Testis (tissue), 3 donors: ENCODE measurements around the gene PTGER4. TPM values are rescaled to one million over a fixed set of nuclear protein-coding genes. Genes with fewer than 3 reads are reported as not detected.

Experiments used
- DNase-seq: peaks from one replicate; pipeline ENCODE4 v3.0.0-alpha.2; 2019
- H3K27ac ChIP-seq, 2 donors: fragments of 200-600 bp; sonication (generic); one replicate each; pipeline ENCODE4 v1.5.1; 2019
- H3K27me3 ChIP-seq: fragments of 200-600 bp; sonication (generic); one replicate; pipeline ENCODE4 v1.5.1; 2019
- H3K36me3 ChIP-seq: fragments of 200-600 bp; sonication (generic); one replicate; pipeline ENCODE4 v1.5.1; 2017; ENCODE audit warnings: low read depth; ENCODE audit errors: missing control alignments
- H3K4me1 ChIP-seq: fragments of 200-600 bp; sonication (generic); one replicate; pipeline ENCODE4 v1.5.1; 2019
- H3K4me3 ChIP-seq, 2 donors: fragments of 200-600 bp; sonication (generic); one replicate each; pipeline ENCODE4 v1.5.1; 2017 to 2019
- H3K9me3 ChIP-seq: fragments of 200-600 bp; sonication (generic); one replicate; pipeline ENCODE4 v1.5.1; 2017
- CTCF ChIP-seq, 3 experiments: fragments of 450-650 bp in 2 of 3; fragments of 200-600 bp in 1 of 3; sonication (generic) in 1 of 3; IDR thresholded peaks; one replicate each; pipeline ENCODE4 v1.5.1; 2016 to 2019; ENCODE audit warnings: antibody characterized with exemption in 3 of 3, mild to moderate bottlenecking in 2 of 3, moderate library complexity in 1 of 3
- POLR2A ChIP-seq: fragments of 450-650 bp; IDR thresholded peaks from one replicate; pipeline ENCODE4 v1.6.1; 2017; ENCODE audit warnings: antibody characterized with exemption, mild to moderate bottlenecking, moderate library complexity
- WGBS, 2 donors: methylation state at CpG; one replicate each; pipeline ENCODE4 v1.1.5; 2018; 5-methylcytosine and 5-hydroxymethylcytosine counted together
- intact Hi-C: fragments of 100-400 bp; cut with DNase I; formaldehyde crosslinking; loops from one replicate; pipeline ENCODE4 v1.15.1; 2023; ENCODE audit warnings: low total_unique reads
- polyA plus RNA-seq: library from polyadenylated mRNA; stranded (reverse); fragments of 350-450 nt; fragmentation: Illumina TruSeq; extraction: RNeasy Lipid Tissue Mini Kit (QIAGEN cat#74804); gene quantifications from one replicate; pipeline ENCODE4 v1.2.3, GENCODE V29; 2014; ENCODE audit warnings: low read depth, low replicate concordance; ENCODE audit not compliant: insufficient read depth
- total RNA-seq, 2 donors: library from RNA; depleted of rRNA; stranded (reverse); fragments of >200 nt; gene quantifications; one replicate each; pipeline ENCODE4 v1.2.3, GENCODE V29; 2016

The PTGER4 gene
- total and polyA plus RNA-seq, 3 donors from 2014 or later: 8.7 to 10.4 (median 10.1) TPM

GRCh38 chr5:40685976-40686486 is 6.3 kb downstream of the PTGER4 start:
- no peaks in the 10 kb centered on the region for H3K4me1 ChIP-seq
- intact Hi-C loops: no loop called here
- H3K27me3 ChIP-seq: no peaks in the 10 kb centered on the region
- no peak overlapping the region for H3K27ac ChIP-seq
- no peak overlapping the region for H3K4me3 ChIP-seq
- no peaks in the 10 kb centered on the region for H3K36me3 ChIP-seq
- WGBS, 2 donors: 63 to 71% methylated on average over 1 of the region's 1 CpG
- TF ChIP-seq CTCF (IDR thresholded peaks at IDR 0.05): no peak
- TF ChIP-seq POLR2A: no peak
- no peaks in the 10 kb centered on the region for H3K9me3 ChIP-seq
- no peak for DNase-seq

- intact Hi-C loops: no loop called here
- TF ChIP-seq CTCF (IDR thresholded peaks at IDR 0.05): no peak
- TF ChIP-seq POLR2A: no peak
- Histone ChIP-seq H3K27me3 (no peaks in the 10 kb centered on the region), H3K9me3 (no peaks in the 10 kb centered on the region), H3K36me3 (no peaks in the 10 kb centered on the region), H3K27ac (no peak overlapping the region), H3K4me1 (no peaks in the 10 kb centered on the region), H3K4me3 (no peak overlapping the region)
- DNase-seq: no peak
- WGBS, 2 donors: 89 to 93% methylated on average over 7 of the region's 7 CpGs
Measured at GRCh38 chr5:40687321-40687720, 7.6 kb downstream of the PTGER4 start.

GRCh38 chr5:40688127-40688761 is 8.5 kb downstream of the PTGER4 start:
- Histone ChIP-seq H3K4me1 (no peaks in the 10 kb centered on the region), H3K27ac (no peak overlapping the region)

GRCh38 chr5:40688996-40689395 is 9.3 kb downstream of the PTGER4 start:
- H3K27me3 ChIP-seq: no peaks in the 10 kb centered on the region
- H3K4me1 ChIP-seq: no peaks in the 10 kb centered on the region
- DNase-seq: no peak
- no peaks in the 10 kb centered on the region for H3K36me3 ChIP-seq
- TF ChIP-seq CTCF (IDR thresholded peaks at IDR 0.05): no peak
- TF ChIP-seq POLR2A: no peak
- H3K9me3 ChIP-seq: no peaks in the 10 kb centered on the region
- no peak overlapping the region for H3K27ac ChIP-seq
- intact Hi-C loops: no loop called here
- no peak overlapping the region for H3K4me3 ChIP-seq

More at GRCh38 chr5:40688127-40688761, 8.5 kb downstream of the PTGER4 start:
- intact Hi-C loops: no loop called here
- TF ChIP-seq POLR2A (no peak), CTCF (IDR thresholded peaks at IDR 0.05) (peak; percentile 76 to 85 (median 83))
- H3K9me3 ChIP-seq: no peaks in the 10 kb centered on the region
- no peaks in the 10 kb centered on the region for H3K36me3 ChIP-seq
- peak; percentile 92 for DNase-seq
- H3K4me3 ChIP-seq: no peak overlapping the region
- 3% methylated on average over 8 of the region's 8 CpGs for WGBS, 2 donors
- no peaks in the 10 kb centered on the region for H3K27me3 ChIP-seq

GRCh38 chr5:40689438-40689837 is 9.7 kb downstream of the PTGER4 start:
- no peak for TF ChIP-seq CTCF (IDR thresholded peaks at IDR 0.05)
- no peak for TF ChIP-seq POLR2A
- intact Hi-C loops: no loop called here

More at GRCh38 chr5:40689438-40689837, 9.7 kb downstream of the PTGER4 start:
- DNase-seq: no peak
- Histone ChIP-seq H3K27me3 (no peaks in the 10 kb centered on the region), H3K4me3 (no peak overlapping the region), H3K9me3 (no peaks in the 10 kb centered on the region), H3K27ac (no peak overlapping the region), H3K36me3 (no peaks in the 10 kb centered on the region), H3K4me1 (no peaks in the 10 kb centered on the region)
- WGBS, 2 donors: 51 to 66% methylated on average over 3 of the region's 3 CpGs
